ENCODE results near the gene AP4B1.

GRCh38 chr1:113895098-113895497, 9.5 kb downstream of the AP4B1 start:
- no peak for TF ChIP-seq POLR2A (IDR thresholded peaks at IDR 0.05; ENCODE audit: low read depth, low read length)
- no peak for TF ChIP-seq POLR2AphosphoS5 (IDR thresholded peaks at IDR 0.05; ENCODE audit: low read depth, low read length)
- TF ChIP-seq POU2F2 (IDR thresholded peaks at IDR 0.05; ENCODE audit: low read depth, low read length) = no peak
- no peak for TF ChIP-seq SPI1 (IDR thresholded peaks at IDR 0.05; ENCODE audit: low read depth, low read length)
- TF ChIP-seq TAF1 (IDR thresholded peaks at IDR 0.05; ENCODE audit: low read depth, low read length) = no peak
